Activated T-helper 1 cell treated with anti-CD3 and anti-CD28 coated beads, Interleukin-12 subunit alpha, Interleukin-12 subunit beta, Interleukin-2, Interleukin-4 antibody, amounts not matched to agents 30 ng/mL and 10 ng/mL and 1 ng/mL, durations not matched to agents 14 hours and 24 hours and 36 hours (primary cell): ENCODE results near the gene TGFBR1. TPM values are rescaled to one million over a fixed set of nuclear protein-coding genes. Genes with fewer than 3 reads are reported as not detected.

Experiments used
- DNase-seq: peaks from one replicate; pipeline ENCODE4 v3.0.0; 2021; ENCODE audit warnings: low spot score
- H3K27ac Mint-ChIP-seq: one replicate; pipeline ENCODE4 v1.8.0; 2021; ENCODE audit warnings: mild to moderate bottlenecking, mixed read lengths
- H3K27me3 Mint-ChIP-seq: one replicate; pipeline ENCODE4 v1.8.0; 2022; ENCODE audit warnings: mild to moderate bottlenecking, moderate library complexity, mixed read lengths; ENCODE audit not compliant: insufficient read depth
- H3K36me3 Mint-ChIP-seq: one replicate; pipeline ENCODE4 v1.8.0; 2021; ENCODE audit warnings: low read depth, mixed read lengths
- H3K4me1 Mint-ChIP-seq: one replicate; pipeline ENCODE4 v1.8.0; 2021; ENCODE audit warnings: low read depth, mixed read lengths
- H3K4me3 Mint-ChIP-seq: one replicate; pipeline ENCODE4 v1.8.0; 2021; ENCODE audit warnings: mild to moderate bottlenecking, moderate library complexity, mixed read lengths
- H3K9me3 Mint-ChIP-seq: one replicate; pipeline ENCODE4 v1.8.0; 2021; ENCODE audit warnings: mixed read lengths
- intact Hi-C: fragments of 100-400 bp; cut with micrococcal nuclease; formaldehyde crosslinking; loops from one replicate; pipeline ENCODE4 v1.15.1; 2024
- total RNA-seq: library from RNA; stranded (reverse); gene quantifications from 2 replicates; pipeline ENCODE4 v1.2.3, GENCODE V29; 2022

TGFBR1 gene
- total RNA-seq, 1 donor from 2014 or later: 42.6 TPM

DNA sequence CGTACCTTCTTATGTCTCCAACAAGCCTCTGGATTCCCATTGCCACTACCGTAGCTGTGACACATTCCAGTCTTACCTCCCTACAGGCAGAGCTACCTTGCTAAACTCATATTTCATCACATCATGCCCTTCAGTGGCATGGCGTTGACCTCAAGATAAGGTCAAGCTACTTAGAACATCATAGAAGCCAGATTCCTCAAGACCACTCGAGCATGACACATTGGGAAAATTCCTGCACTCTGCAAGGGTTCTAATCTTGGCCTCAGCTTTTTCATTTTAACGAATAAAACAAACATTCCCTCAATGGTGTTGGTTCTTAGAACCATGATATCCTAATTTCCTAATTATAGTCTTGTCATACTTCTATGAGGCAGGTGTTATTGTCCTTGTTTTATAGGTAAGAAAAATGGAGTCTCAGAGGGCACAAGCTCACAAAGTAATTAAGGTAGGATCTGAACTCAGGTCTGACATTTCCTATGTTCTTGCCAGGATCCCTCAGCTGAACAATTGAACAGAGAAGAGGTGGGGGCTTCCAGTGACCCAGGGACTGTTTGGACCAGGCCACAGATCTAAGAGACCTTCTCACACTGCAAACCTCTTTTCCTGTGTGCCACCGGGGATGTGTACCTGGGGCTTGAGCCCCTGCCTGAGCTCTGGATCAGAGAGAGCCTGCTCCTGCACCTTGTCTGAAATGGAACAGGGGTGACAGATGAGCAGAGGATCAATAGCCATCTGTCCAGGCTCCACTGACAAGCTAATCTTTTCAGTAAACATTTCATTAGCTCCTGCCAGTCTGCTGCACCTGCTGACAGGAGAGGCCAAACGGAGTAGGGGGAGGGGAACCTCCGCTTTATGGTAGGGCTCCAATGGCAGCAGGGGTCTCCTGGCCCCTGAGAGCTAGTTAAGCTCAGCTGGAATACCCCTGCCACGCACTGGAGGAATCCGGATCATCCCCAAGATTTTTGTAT, 67.5 kb downstream of the TGFBR1 start:
- DNase-seq: no peak
- H3K4me3 Mint-ChIP-seq: no peak overlapping the region
- H3K27me3 Mint-ChIP-seq: peaks cover 8% of the 10 kb centered on the region
- no peaks in the 10 kb centered on the region for H3K9me3 Mint-ChIP-seq
- H3K36me3 Mint-ChIP-seq: no peaks in the 10 kb centered on the region
- intact Hi-C loops: no loop called here
- no peak overlapping the region for H3K27ac Mint-ChIP-seq
- peaks cover 38% of the 10 kb centered on the region for H3K4me1 Mint-ChIP-seq

DNA sequence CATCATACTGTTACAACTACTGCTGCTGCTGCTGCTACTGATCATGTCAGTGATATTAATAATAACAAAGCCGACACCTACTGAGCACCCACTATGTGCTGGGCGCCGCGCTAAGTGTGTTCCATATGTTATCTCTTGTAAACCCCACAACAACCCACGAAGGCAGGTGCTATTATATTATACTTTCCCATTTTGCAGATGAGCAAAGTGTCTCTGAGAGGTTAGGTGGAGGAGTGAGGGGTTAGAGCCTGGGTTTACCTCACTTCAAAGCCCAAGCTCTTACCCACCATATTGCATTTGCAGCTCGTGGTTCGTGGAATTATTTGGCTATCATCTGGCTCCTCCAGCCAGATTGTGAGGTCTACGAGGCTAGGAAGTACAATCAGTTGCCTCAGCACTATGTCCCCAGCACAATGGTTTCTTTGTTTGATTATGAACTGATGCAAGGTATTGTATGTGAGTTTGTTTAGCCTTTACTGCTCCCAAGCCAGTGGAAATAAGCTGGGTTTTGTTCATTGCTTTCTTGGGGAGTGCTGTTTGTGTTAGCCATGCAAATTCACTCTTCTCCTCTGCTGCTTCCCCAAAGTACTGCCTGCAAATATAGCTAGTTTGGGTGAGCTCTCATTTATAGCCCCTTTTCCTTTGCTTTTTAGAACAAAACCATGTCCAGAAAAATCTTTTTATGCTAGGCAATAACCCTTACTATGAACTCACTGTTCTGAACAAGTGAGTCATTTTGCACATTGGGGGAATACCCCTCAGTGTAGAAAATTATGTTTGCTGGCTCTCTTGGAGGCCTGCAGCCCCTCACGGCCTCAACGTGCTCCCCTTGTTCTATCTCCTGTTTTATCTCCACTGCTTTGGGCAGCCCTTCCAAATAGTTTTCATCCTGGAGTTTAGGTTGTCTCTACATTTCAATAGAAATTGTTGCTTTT, 68.9 kb downstream of the TGFBR1 start:
- DNase-seq: no peak
- no peaks in the 10 kb centered on the region for H3K36me3 Mint-ChIP-seq
- H3K27me3 Mint-ChIP-seq: peaks cover 11% of the 10 kb centered on the region
- no peaks in the 10 kb centered on the region for H3K9me3 Mint-ChIP-seq
- H3K4me3 Mint-ChIP-seq: no peak overlapping the region
- intact Hi-C loops: no loop called here
- H3K4me1 Mint-ChIP-seq: peaks cover 29% of the 10 kb centered on the region
- no peak overlapping the region for H3K27ac Mint-ChIP-seq

DNA sequence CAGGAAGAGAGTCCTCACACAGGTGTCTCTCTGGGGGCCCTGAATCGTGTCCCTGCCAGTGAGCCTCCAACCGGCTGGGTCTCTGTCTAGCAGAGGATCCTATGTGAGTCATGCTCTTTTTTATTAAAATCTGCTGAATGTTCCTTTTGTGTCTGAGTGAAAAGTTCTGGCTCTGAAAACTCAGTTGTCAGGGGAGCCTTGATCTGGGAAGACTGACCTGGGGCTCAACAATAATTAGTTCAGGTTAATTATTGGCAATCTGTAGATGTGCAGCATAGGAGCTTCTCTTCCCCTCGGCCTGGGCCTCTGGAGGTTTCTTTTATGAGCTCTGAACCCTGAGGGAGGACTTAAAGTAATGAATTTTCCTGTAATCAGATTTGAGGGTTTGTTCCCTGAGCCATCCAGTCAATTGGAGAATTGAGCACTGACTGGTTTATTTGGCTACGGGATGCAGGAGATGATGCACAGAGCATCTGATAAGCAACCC, 71.7 kb downstream of the TGFBR1 start:
- no peaks in the 10 kb centered on the region for H3K36me3 Mint-ChIP-seq
- intact Hi-C loops: no loop called here
- no peak for DNase-seq
- H3K4me1 Mint-ChIP-seq: peaks cover 52% of the 10 kb centered on the region
- no peak overlapping the region for H3K4me3 Mint-ChIP-seq
- H3K27ac Mint-ChIP-seq: no peak overlapping the region
- H3K27me3 Mint-ChIP-seq: peaks cover 11% of the 10 kb centered on the region
- H3K9me3 Mint-ChIP-seq: no peaks in the 10 kb centered on the region

DNA sequence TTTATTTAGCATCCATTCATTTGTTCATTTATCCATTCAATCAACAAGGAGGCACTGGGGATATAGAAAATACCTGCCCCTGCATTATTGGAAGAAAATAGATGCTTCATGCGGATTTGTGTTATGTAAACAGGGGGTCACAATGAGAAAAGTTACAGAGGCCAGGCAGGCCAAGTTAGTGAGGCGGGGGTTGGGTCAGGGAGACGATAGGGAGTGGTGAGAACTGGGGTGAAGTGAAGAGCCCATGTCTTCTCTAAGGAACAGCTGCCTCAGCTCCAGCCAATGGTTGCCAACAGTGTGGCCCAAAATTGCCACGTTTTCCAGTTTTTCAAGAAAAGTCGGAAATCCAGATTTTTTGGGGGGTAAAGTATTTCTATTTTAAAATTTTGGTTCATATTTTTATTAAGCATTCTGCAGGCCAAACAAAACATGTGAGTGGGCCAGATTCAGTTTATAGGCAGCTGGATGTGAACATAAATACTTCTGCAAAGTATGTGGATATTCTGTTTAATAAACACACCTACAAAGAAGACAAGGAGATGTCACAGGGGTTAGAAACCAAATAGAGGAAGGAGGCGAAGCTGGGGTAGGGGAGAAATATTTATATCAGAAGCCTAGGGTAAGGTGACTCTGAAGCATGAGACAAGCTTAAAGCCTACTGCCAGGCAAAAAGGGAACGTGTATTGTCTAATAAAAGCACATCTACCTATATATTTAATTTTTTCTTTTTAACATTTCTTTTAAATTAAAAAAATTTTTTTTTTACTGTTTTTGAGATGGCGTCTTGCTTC, 72.9 kb downstream of the TGFBR1 start:
- Mint-ChIP-seq H3K4me1 (peaks cover 57% of the 10 kb centered on the region), H3K27me3 (peaks cover 3% of the 10 kb centered on the region), H3K36me3 (no peaks in the 10 kb centered on the region), H3K9me3 (no peaks in the 10 kb centered on the region), H3K4me3 (no peak overlapping the region), H3K27ac (no peak overlapping the region)
- intact Hi-C loops: no loop called here
- no peak for DNase-seq

DNA sequence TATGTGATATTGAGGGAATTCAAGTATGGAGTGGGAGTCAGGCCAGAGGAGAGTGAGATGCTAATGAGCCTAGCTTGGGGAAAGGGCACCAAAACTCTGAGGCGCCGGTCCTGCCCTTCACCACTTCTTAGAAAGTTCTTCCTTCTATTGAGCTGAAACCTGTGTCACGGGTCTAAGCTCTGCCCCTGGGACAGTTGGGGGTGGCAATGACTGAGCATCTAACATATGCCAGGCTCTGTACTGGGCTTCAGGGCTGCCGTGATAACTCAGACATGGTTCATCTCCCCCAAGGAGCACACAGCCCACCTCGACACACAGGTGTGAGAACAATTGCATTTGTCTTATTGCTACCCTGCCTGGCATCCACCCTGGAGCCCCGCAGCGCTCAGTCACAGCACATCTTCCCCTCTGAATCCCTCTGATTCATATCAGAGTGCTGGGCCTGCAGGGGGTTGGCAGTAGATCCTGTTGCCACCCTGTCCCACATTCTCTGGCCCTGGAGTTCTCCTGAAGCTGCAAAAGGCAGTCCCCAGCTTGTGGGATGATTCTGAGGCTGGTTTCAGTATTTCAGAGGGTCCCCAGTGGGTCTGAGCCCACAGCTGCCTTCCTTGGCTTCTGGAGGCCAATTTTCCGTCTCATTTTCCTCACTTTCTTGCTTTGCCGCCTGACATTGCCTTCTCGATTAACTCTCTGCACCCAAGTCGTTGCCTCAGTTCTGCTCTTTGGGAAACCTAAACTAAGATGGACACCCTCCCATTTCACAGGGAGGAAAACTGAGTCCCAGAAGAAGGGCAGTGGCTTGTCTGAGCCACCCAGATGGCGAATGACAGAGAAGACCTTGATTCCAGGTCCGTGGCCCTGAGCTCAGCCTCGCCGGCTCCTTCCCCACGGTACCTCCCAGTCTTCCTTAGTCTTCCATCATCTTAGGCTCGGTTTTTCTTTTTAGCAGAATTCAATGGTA, 74.3 kb downstream of the TGFBR1 start:
- intact Hi-C loops: no loop called here
- Mint-ChIP-seq H3K9me3 (no peaks in the 10 kb centered on the region), H3K27ac (no peak overlapping the region), H3K4me1 (peaks cover 65% of the 10 kb centered on the region), H3K4me3 (no peak overlapping the region), H3K27me3 (peaks cover 3% of the 10 kb centered on the region), H3K36me3 (no peaks in the 10 kb centered on the region)
- no peak for DNase-seq

DNA sequence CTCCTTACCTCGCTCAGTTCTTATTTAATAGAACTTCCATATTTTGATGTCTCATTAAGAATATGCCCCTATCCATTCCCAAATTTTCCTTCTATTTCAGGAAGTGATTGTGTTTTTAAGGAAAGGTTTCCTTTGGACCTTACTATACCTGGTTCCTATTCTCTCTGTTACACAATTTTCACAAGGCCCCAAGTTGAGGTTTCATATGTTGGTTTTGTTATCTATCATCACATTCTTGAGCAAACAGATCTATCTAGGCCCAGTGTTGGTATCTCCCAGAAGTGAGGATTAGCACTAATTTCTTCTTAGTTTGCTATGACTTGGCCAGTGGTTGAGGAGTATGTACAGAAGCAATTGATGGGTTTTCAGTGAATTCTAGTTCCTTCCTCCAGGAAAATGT, 75.3 kb downstream of the TGFBR1 start:
- Mint-ChIP-seq H3K4me1 (peaks cover 69% of the 10 kb centered on the region), H3K4me3 (no peak overlapping the region)

DNA sequence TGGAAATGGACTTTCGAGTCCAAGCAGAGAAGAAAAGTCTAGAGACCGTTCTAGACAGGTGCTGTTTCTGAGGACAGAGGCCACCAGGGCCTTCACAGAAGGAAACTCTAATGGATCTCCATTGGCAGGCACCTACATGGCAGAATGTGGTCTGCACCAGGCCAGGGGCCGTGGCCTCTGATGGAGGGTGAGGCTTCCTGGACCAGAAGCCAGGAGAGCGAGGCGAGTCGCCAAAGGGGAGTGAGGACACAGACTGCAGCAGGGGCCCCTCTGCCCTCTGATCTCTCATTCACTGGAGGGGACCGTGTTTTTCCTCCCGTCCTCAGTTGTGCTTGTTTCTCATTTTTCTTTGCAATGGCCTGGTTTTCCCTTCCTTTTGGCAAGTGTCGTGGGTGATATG, 75.7 kb downstream of the TGFBR1 start:
- Mint-ChIP-seq H3K27me3 (peaks cover 3% of the 10 kb centered on the region), H3K4me3 (no peak overlapping the region), H3K9me3 (no peaks in the 10 kb centered on the region), H3K36me3 (no peaks in the 10 kb centered on the region), H3K4me1 (peaks cover 69% of the 10 kb centered on the region), H3K27ac (peak overlapping the region; percentile 86)
- intact Hi-C loops: loop anchor here (1.0 to 5.0 kb wide), 10 partner anchors 17 to 1247 kb away; partner anchors contain the start of genes ALG2 and MSANTD3
- no peak for DNase-seq

More for the DNA sequence above, 75.3 kb downstream of the TGFBR1 start:
- Mint-ChIP-seq H3K9me3 (no peaks in the 10 kb centered on the region), H3K36me3 (no peaks in the 10 kb centered on the region), H3K27me3 (peaks cover 3% of the 10 kb centered on the region), H3K27ac (peak overlapping the region; percentile 86)
- DNase-seq: no peak
- intact Hi-C loops: loop anchor here (1.0 to 5.0 kb wide), 10 partner anchors 17 to 1247 kb away; partner anchors contain the start of genes ALG2 and MSANTD3

DNA sequence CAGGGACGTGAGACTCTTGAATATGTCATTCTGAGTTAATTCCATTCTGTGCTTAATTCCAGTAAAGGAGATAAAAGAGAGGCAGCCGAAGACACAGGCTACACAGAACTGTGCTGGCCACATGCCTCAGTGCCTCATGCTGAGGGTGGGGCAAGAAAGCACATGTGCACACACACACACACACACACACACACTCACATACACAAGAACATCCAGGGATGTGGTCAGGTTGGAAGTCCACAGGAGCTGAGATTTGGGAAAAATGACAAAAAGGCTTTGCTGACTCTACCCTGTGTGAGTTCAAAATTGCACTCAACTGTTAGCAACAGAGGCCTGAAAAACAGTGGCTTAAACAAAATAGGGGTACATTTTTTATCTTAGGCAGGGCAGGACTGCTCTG, 76.3 kb downstream of the TGFBR1 start:
- peaks cover 69% of the 10 kb centered on the region for H3K4me1 Mint-ChIP-seq
- no peak overlapping the region for H3K4me3 Mint-ChIP-seq
- no peaks in the 10 kb centered on the region for H3K36me3 Mint-ChIP-seq
- H3K27ac Mint-ChIP-seq: peak overlapping the region; percentile 86
- DNase-seq: no peak
- intact Hi-C loops: loop anchor here (2.0 to 5.0 kb wide), 7 partner anchors 56 to 1246 kb away; partner anchors contain the start of gene MSANTD3
- H3K9me3 Mint-ChIP-seq: no peaks in the 10 kb centered on the region
- H3K27me3 Mint-ChIP-seq: peaks cover 3% of the 10 kb centered on the region

DNA sequence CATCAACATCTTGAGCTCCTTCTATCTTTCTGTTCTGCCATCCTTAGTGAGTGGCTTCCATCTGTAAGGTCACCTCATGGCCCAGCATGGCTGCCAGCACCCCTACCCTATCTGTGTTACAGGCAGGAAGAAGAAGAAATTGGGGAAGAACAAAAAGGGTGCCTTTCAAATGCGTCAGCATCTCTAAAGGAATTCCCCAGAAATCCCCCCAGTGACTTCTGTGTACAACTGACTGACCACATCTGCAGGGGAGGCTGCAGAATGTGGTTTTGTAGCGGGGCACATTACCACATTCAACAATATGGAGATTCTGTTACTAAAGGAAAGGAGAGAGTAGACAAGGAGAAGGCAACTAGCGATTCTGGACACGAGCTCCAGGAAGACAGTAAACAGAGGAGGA, 76.7 kb downstream of the TGFBR1 start:
- DNase-seq: peak; percentile 36
- Mint-ChIP-seq H3K36me3 (no peaks in the 10 kb centered on the region), H3K27me3 (peaks cover 3% of the 10 kb centered on the region), H3K9me3 (no peaks in the 10 kb centered on the region), H3K27ac (peak overlapping the region; percentile 86), H3K4me1 (peaks cover 69% of the 10 kb centered on the region), H3K4me3 (peak overlapping the region; percentile 63)
- intact Hi-C loops: loop anchor here (2.0 to 5.0 kb wide), 7 partner anchors 56 to 1246 kb away; partner anchors contain the start of gene MSANTD3

DNA sequence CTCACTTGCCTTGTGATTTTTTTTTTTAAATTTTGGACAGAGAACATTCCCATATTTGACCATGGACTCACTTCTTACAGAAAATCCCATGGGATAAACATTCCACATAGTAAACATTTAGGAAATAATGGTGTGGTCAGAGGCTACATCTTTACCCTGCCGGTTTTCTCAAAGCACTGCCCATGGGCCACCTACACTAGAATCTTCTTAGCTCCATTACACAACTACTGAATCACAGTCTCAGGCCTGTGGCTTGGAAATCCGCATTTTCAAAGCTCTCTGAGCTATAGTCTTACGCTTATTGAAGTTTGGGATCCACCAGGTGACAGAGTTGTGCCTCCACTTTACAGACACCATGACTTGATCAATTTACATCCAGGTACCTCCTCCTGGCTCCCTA, 77.4 kb downstream of the TGFBR1 start:
- Mint-ChIP-seq H3K4me3 (no peak overlapping the region), H3K9me3 (no peaks in the 10 kb centered on the region), H3K27ac (no peak overlapping the region), H3K27me3 (peaks cover 3% of the 10 kb centered on the region), H3K4me1 (peaks cover 72% of the 10 kb centered on the region), H3K36me3 (no peaks in the 10 kb centered on the region)
- no peak for DNase-seq
- intact Hi-C loops: loop anchor here (5.0 kb wide), 5 partner anchors 55 to 1245 kb away; partner anchors contain the start of gene MSANTD3

DNA sequence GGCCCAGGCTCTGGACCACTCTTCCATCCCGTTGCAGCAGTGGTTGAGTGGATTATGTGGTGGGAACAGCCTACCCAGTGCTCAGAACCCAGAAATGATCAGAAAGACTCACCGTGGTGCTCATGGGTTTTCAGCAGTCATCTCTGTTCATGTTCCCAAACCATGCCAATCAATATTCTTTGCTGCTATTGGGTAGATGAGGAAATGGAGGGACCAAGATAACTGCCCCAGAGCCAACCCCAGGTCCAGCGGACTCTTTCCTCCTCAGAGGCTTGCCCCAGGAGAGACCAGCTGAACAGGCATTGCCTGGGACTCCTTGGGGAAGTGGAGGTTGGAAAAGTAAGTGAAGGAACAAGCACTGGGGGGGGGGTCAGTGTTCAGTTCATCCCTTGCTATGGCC, 78.7 kb downstream of the TGFBR1 start:
- peaks cover 70% of the 10 kb centered on the region for H3K4me1 Mint-ChIP-seq
- no peak overlapping the region for H3K27ac Mint-ChIP-seq
- DNase-seq: no peak
- intact Hi-C loops: loop anchor here (1.0 to 5.0 kb wide), 10 partner anchors 20 to 1244 kb away; partner anchors contain the start of genes INVS, MSANTD3 and SEC61B
- H3K36me3 Mint-ChIP-seq: no peaks in the 10 kb centered on the region
- peaks cover 5% of the 10 kb centered on the region for H3K27me3 Mint-ChIP-seq
- H3K4me3 Mint-ChIP-seq: no peak overlapping the region
- no peaks in the 10 kb centered on the region for H3K9me3 Mint-ChIP-seq
